ENCODE data around the gene SSU72. TPM values are rescaled to one million over a fixed set of nuclear protein-coding genes. Genes with fewer than 3 reads are reported as not detected.
"Not testable (repeated sequence)": the region's sequence is repeated elsewhere in the genome, so short reads cannot be mapped to it uniquely, and the experiment has no call there.

SSU72 gene
- total RNA-seq, 1 experiment from 2014 or later: 193 TPM

GRCh38 chr1:1558591-1558990 lies 16.1 kb downstream of the SSU72 start:
- Histone ChIP-seq H3K4me1 (ENCODE audit: insufficient read depth, low read length, poor library complexity, severe bottlenecking) (no peaks in the 10 kb centered on the region), H3K36me3 (ENCODE audit: insufficient read depth, low read length, poor library complexity, severe bottlenecking) (peaks cover 27% of the 10 kb centered on the region), H3K9me3 (ENCODE audit: low read depth, low read length, poor library complexity, severe bottlenecking) (no peaks in the 10 kb centered on the region), H3K4me3 (ENCODE audit: low read depth, low read length, poor library complexity, severe bottlenecking) (no peak overlapping the region), H3K27me3 (replicated peaks; ENCODE audit: insufficient read depth, low read depth, low read length, poor library complexity) (no peaks in the 10 kb centered on the region), H3K27ac (ENCODE audit: low read depth, low read length, poor library complexity, severe bottlenecking) (no peak overlapping the region)
- intact Hi-C loops (cut with micrococcal nuclease; ENCODE audit: unreplicated experiment): no loop called here
- ChIA-PET POLR2A (ENCODE audit: low non-redundant PET) (no interaction called here), CTCF (no interaction called here)
- BruUV-seq (replicated peaks): no TSS peak
- TF ChIP-seq EZH2 (IDR thresholded peaks at IDR 0.05; ENCODE audit: borderline replicate concordance, low read depth, low read length, poor library complexity, severe bottlenecking) (no peak), CTCF (conservative IDR thresholded peaks at IDR 0.05; ENCODE audit: low read depth, low read length) (no peak)
- no peak for DNase-seq (ENCODE audit: low spot score)

- H3K9me3 ChIP-seq (ENCODE audit: low read depth, low read length, poor library complexity, severe bottlenecking); CTCF ChIA-PET; intact Hi-C loops (cut with micrococcal nuclease; ENCODE audit: unreplicated experiment); H3K4me3 ChIP-seq (ENCODE audit: low read depth, low read length, poor library complexity, severe bottlenecking); H3K27me3 ChIP-seq (replicated peaks; ENCODE audit: insufficient read depth, low read depth, low read length, poor library complexity); DNase-seq (ENCODE audit: low spot score); POLR2A ChIA-PET (ENCODE audit: low non-redundant PET); BruUV-seq (replicated peaks); H3K4me1 ChIP-seq (ENCODE audit: insufficient read depth, low read length, poor library complexity, severe bottlenecking); H3K27ac ChIP-seq (ENCODE audit: low read depth, low read length, poor library complexity, severe bottlenecking): not testable (repeated sequence)
- H3K36me3 ChIP-seq (ENCODE audit: insufficient read depth, low read length, poor library complexity, severe bottlenecking): peaks cover 18% of the 10 kb centered on the region
Observed at GRCh38 chr1:1557688-1558087, 17.0 kb downstream of the SSU72 start.

GRCh38 chr1:1556961-1557360 lies 17.7 kb downstream of the SSU72 start:
- BruUV-seq (replicated peaks); POLR2A ChIA-PET (ENCODE audit: low non-redundant PET); H3K27me3 ChIP-seq (replicated peaks; ENCODE audit: insufficient read depth, low read depth, low read length, poor library complexity); CTCF ChIA-PET; H3K9me3 ChIP-seq (ENCODE audit: low read depth, low read length, poor library complexity, severe bottlenecking); intact Hi-C loops (cut with micrococcal nuclease; ENCODE audit: unreplicated experiment); H3K4me3 ChIP-seq (ENCODE audit: low read depth, low read length, poor library complexity, severe bottlenecking); H3K4me1 ChIP-seq (ENCODE audit: insufficient read depth, low read length, poor library complexity, severe bottlenecking); H3K27ac ChIP-seq (ENCODE audit: low read depth, low read length, poor library complexity, severe bottlenecking); DNase-seq (ENCODE audit: low spot score): not testable (repeated sequence)
- H3K36me3 ChIP-seq (ENCODE audit: insufficient read depth, low read length, poor library complexity, severe bottlenecking): peaks cover 12% of the 10 kb centered on the region

- POLR2A ChIA-PET (ENCODE audit: low non-redundant PET): no interaction called here
- intact Hi-C loops (cut with micrococcal nuclease; ENCODE audit: unreplicated experiment): no loop called here
- Histone ChIP-seq H3K27me3 (replicated peaks; ENCODE audit: insufficient read depth, low read depth, low read length, poor library complexity) (no peaks in the 10 kb centered on the region), H3K4me3 (ENCODE audit: low read depth, low read length, poor library complexity, severe bottlenecking) (no peak overlapping the region), H3K4me1 (ENCODE audit: insufficient read depth, low read length, poor library complexity, severe bottlenecking) (no peaks in the 10 kb centered on the region), H3K36me3 (ENCODE audit: insufficient read depth, low read length, poor library complexity, severe bottlenecking) (peaks cover 10% of the 10 kb centered on the region), H3K9me3 (ENCODE audit: low read depth, low read length, poor library complexity, severe bottlenecking) (no peaks in the 10 kb centered on the region), H3K27ac (ENCODE audit: low read depth, low read length, poor library complexity, severe bottlenecking) (no peak overlapping the region)
- no TSS peak for BruUV-seq (replicated peaks)
- no peak for TF ChIP-seq EZH2 (IDR thresholded peaks at IDR 0.05; ENCODE audit: borderline replicate concordance, low read depth, low read length, poor library complexity, severe bottlenecking)
- TF ChIP-seq CTCF (conservative IDR thresholded peaks at IDR 0.05; ENCODE audit: low read depth, low read length): no peak
- CTCF ChIA-PET: no interaction called here
- no peak for DNase-seq (ENCODE audit: low spot score)
Observed at GRCh38 chr1:1556505-1556904, 18.2 kb downstream of the SSU72 start.
